ENCODE data around the gene PSPH.

The PSPH gene

DNA sequence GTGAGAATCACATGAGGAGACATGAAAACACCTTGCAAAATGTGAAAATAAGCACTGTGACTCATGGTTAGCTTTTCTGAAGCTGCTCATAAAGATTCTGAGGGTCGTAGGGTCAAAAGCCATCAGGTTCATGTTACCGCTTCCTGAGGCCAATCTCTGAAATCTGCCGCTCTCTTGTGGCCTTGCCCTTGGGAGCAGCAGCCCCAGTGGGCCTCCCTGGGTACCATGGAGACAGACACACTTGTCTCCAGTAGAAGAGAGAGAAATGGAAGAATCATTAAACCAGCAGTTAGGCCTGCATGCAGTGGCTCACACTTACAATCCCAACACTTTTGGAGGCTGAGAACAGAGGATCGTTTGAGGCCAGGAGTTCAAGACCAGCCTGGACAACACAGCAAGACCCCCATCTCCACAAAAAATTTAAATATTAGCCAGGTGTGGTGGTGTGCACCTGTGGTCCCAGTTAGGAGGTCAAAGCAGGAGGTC is 44.0 kb downstream of the PSPH start:
- no peak for DNase-seq (ENCODE audit: low read depth in 2 of 2)

DNA sequence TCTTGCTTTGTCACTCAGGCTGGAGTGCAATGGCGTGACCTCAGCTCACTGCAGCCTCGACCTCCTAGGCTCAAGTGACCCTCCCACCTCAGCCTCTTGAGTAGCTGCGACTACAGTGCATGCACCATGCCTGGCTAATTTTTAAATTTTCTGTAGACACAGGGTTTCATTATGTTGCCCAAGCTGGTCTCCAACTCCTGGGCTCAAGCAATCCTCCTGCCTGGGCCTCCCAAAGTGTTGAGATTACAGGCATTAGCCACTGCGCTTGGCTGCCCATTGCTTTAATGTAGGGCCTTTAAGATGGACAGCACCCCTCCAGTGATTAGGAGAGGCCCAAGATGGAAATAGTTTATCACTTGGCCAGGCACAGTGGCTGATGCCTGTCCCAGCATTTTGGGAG is 47.5 kb downstream of the PSPH start:
- no peak for DNase-seq (ENCODE audit: low read depth in 2 of 2)

DNA sequence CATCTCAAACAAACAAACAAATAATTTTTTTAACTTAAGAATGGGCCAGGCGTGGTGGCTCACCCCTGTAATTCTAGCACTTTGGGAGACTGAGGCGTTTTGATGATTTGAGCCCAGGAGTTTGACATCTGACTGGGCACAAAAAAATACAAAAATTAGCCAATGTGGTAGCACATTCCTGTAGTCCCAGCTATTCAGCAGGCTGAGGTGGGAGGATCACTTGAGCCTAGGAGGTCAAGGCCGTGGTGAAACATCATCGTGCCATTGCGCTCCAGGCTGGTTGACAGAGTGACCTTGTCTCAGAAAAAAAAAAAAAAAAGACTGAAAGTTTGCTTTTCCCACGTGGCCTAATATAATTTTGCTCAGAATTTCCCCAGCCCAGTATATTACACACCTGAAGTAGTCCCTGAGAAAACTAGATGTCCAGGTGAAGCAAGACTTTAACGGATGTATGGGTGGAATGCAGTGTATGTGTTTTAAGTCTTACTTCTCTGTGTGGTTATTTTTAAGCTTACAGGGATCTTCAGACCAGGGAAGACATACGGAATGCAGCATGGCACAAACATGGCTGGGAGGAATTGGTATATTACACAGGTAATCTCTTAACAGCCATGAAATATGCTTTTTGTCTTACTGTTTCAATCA is 54.3 kb downstream of the PSPH start:
- DNase-seq (ENCODE audit: low read depth in 2 of 2), result no peak

DNA sequence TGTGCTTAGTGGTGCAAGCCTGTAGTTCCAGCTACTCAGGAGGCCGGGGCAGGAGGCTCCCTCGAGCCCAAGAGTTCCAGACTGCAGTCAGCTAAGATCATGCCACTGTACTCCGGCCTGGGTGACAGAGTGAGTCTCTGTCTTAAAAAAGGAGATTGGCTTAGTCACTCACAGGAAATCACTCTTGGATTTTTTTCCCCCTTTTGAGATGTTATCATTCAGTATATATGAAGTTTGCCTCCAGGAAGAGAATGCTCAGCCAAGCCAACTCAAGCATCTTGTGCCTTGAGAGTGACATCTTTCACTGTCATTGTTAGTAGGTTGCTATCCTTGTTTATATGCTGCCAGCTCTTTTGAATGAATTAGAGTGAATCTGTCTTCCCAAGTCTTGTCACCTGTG is 58.9 kb downstream of the PSPH start:
- DNase-seq (ENCODE audit: low read depth in 2 of 2), result no peak

DNA sequence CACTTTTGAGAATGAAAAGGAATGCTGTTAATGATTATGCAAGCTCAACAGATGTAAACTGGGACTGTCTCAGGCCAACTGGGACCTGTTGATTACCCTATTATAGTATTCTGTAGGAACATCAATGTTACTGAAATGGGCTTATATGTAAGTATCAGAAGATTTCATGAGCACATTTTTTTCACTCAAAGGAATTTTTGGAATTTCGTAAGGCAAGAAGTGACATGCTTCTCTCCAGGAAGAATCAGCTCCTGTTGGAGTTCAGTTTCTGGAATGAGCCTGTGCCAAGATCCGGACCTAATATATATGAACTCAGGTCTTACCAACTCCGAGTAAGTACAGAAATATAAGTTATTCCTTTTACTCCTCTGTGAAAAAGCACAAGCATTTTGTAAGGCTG is 67.7 kb downstream of the PSPH start:
- DNase-seq (ENCODE audit: low read depth in 2 of 2), result no peak

DNA sequence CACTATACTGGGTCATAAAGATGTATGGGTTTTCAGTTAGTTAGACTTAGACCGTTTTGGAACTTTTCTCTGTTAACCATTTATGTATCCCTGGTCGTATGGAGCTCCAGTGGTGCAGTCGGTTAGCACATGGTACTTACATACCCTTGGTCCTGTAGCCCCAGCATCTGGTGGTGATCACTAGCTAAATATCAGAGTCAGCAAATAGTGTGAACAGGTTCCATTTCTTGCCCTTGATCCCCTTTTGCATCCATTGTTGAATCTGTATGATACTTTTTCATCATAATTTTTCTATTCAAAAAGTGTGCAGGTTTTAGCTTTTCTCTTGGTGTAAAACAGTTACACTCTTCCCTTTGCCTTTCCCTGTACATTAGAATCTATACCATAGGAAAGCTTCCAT is 71.0 kb downstream of the PSPH start:
- no peak for DNase-seq (ENCODE audit: low read depth in 2 of 2)

DNA sequence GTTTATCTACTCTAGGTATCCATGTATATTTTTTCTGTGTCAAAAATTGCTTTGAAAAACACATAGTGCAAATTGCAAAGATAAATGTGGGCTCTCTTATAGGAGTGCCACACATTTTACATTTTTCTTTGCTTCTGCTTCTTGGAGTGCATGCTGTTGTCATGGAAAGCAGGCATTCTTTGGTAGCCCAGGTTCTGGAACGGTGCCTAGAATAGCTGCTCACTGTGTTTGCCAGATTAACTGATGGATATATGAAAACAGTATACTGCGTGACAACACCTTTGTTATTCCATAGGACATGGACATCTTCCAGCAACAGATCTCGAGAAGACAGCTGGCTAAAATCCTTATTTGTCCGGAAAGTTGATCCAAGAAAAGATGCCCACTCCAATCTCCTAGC is 73.4 kb downstream of the PSPH start:
- DNase-seq (ENCODE audit: low read depth in 2 of 2), result no peak

DNA sequence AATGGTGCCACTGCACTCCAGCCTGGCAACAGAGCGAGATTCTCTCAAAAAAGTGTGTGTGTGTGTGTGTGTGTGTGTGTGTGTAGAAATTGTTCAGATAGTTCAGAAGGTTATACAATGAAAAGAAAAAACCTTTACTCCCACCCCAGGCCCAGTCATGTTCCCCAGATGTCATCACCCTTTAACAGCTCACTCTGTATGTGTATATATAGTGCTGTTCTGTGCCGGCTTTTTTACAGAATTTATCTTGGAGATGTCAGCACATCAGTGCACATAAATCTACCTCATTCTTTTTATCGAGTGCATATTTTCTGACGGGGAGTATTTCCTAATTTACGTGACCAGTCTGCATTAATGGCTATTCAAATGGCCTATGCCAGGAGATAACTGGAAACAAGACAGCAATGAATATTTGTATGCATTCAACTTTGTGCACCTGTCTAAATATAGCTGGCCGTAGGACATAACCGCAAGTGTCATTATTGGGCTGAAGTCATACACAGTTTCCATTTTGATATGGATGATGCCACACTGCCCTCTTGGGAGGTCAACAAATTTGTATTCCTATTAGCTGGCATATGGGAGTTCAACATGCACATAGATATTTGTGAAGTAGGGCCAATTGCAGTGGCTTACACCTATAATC is 75.1 kb downstream of the PSPH start:
- no peak for DNase-seq (ENCODE audit: low read depth in 2 of 2)

DNA sequence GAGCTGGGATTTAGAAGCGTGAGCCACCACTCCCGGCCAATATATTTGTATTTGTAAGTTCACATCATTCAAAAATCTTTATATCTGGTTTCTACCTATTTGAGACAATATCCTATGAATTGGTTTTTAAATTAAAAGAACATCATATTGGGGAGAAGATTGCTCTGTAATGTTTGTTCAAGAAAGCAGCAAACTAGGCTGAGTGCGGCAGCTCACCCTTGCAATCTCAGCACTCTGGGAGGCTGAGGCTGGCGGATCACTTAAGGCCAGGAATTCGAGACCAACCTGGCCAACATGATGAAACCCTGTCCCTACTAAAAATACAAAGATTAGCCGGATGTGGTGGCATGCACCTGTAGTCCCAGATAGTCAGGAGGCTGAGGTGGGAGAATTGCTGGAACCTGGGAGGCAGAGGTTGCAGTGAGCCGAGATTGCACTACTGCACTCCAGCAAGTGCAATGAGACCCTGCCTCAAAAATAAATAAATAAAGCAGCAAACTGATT is 77.4 kb downstream of the PSPH start:
- DNase-seq (ENCODE audit: low read depth in 2 of 2), result no peak

DNA sequence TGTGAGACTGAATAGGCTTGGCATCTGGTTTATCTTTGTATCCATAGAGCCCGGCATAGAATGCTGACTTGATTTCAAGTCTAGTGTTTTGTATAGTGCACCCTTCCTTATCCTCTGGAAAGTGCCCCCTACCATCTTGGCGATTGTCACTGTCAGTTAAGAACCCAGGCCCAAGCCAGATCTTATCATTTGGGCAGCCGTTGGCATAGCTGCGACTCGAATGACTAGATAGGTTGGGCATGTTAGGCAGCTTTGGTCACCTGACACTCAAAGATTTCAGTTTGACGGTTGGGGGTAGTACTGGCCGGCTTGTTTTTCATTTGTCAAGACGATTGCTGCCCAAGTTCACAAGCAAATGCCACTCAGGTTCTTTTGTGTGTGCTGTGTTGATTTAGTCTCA is 80.3 kb downstream of the PSPH start:
- no peak for DNase-seq (ENCODE audit: low read depth in 2 of 2)

DNA sequence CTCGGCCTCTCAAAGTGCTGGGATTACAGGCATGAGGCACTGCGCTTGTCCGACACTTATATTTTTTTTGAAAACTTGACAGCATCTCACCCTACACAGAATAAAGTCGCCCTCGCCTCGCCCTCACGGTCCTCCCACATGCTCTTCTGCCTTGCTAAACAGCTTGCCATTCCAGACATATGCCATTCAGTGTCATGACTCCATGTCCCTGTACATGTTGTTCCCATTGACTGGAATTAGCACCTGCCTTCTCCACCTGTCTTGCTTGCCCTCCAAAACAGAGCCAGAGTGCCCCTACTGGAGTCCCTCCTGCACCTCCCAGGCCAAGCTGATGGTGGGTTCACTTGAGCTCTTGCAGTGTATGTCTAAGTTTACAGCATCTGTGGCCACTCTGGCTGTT is 80.7 kb downstream of the PSPH start:
- DNase-seq (ENCODE audit: low read depth in 2 of 2), result no peak

DNA sequence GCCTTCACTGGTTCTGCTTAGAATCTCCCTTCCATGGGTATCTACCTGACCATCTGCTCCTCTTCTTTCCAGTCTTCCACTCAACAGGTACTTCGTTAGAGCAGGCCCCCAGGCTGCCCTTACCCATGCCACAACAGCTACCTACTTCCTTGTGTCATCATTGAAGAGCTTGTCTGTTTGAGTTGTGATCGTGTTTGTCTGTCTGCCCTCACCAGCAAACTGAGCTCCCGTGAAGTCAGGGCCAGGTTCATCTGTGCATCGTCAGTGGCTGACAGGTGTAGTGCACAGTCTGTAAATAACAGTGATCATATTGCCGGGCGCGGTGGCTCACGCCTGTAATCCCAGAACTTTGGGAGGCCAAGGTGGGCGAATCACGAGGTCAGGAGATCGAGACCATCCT is 81.9 kb downstream of the PSPH start:
- no peak for DNase-seq (ENCODE audit: low read depth in 2 of 2)

DNA sequence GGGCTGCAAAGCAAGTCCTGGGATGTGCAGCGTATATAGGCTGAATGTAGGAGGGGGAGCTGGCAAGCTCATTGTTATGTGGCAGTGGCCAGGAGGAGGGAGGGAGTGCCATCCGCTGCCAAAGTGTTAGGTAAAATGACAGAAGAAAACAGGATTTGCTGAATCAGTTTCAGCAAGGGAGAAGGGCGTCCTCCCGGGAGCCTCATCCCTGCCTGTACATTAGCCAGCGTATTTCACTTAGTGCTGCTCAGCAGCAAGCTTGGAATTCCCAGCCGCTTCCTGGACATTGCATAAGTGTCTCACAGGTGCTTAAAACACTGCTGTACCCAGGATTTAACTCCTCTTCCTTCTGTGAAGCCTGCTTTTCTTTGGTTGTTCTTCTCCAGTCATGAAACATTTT is 84.4 kb downstream of the PSPH start:
- no peak for DNase-seq (ENCODE audit: low read depth in 2 of 2)

DNA sequence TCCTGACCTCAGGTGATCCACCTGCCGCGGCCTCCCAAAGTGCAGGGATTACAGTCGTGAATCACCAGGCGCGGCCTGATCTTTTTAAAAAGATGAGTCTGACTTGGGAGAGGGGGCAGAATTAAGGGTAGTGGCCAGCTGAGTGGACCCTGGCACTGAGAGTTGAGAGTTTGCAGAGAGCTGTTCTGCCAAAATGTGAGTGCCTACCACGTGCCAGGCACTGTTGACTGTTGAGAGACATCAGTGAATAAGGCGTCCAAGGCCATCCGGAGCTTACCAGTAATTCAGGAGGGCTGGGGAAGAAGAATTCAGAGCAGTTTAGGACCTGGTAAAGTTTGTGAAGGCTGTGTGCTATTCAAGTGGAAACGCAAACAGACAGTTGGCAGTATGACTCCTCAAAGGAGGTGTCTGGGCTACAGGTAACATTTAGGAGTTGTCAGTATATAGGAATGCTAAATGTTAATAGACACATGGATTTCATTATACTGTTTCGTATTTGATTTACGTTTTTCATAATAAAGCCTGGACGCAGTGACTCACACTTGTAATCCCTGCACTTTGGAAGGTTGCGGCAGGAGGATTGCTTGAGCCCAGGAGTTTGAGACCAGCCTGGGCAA is 85.3 kb downstream of the PSPH start:
- DNase-seq (ENCODE audit: low read depth in 2 of 2), result no peak

DNA sequence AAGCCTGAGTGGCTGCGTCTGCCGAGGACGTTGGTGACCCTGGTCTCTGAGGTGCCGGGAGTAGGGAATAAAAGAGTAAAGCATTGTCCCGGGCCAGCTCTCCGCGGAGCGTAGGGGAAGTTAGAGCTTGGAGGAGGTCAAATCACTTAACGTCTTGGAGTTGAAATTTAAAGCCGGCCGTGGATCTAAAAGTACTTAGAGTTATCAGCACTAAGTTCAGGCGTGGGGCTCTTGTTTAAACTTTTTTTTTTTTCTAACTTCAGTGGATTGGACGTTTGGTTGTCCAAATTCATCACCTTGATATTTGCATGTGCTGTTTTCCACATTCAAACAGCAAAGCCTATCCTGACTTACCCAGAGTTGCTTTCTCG is 86.2 kb downstream of the PSPH start:
- no peak for DNase-seq (ENCODE audit: low read depth in 2 of 2)

DNA sequence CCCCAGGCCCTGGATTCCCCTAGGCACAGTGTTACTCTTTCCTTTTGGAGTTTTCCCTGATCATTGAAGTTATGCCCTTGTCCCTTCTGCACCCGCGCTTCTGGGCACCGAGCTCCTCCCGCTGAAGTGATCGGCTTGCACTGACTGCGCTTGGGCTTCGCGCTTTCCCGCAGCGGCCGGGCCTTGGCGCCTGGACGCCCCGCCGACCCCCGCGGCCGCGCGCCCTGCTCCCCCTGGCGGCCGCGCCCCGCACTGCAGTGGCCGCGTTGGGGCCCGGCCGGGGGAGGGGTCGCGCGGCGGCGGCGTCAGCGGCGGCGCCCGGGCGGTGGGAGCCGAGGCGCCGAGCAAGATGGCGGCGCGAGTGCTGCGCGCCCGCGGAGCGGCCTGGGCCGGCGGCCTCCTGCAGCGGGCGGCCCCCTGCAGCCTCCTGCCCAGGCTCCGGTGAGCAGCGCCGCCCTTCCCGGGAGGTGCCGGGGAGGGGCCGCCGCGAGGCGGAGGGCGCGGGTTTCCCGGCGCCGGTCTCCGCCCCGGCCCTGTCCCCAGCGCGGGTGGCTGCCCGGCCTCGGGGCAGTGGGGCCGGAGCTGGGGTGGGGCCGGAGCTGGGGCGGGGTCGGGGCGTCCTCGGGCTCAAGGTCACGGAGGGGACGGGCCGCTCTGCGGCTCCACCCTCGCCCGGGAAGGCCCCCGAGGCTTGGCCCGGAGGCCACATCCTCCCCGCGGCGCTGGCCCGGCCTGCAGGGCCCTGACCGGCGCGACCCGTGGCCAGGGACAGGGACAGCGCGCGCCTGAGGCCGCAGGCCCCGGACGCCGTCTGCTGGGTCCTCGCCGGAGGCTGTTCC is 86.8 kb downstream of the PSPH start, which contains the start of gene NIPSNAP2:
TSS of gene NIPSNAP2 (plus strand) at position 325 of the 839 bp plus-strand sequence. CDS start at position 350, 25 bp downstream.
- DNase-seq (ENCODE audit: low read depth in 2 of 2), result peak; percentile 25 to 32

DNA sequence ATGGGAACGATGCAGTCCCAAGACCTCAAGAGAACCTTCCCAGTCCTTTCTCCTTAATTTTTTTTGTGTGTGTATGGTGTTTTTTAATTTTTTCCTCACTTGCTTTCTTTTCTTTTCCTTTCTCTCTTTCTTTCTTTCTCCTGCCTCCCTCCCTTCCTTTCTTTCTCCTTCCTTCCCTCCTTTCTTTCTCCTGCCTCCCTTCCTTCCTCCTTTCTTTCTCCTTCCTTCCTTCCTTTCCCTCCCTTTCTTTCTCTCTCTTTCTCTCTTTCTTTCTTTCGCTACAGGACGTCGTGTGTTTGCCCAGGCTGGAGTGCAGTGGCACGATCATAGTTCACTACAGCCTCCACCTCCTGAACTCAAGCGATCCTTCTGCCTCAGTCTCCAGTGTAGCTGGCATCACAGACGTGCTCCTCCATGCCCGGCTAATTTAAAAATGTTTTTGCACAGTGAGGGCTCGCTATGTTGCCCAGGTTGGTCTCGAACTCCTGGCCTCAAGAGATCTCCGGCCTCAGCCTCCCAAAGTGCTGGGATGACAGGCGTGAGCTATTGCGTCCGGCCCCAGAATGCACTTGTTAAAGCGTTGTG is 87.6 kb downstream of the PSPH start:
- no peak for DNase-seq (ENCODE audit: low read depth in 2 of 2)

DNA sequence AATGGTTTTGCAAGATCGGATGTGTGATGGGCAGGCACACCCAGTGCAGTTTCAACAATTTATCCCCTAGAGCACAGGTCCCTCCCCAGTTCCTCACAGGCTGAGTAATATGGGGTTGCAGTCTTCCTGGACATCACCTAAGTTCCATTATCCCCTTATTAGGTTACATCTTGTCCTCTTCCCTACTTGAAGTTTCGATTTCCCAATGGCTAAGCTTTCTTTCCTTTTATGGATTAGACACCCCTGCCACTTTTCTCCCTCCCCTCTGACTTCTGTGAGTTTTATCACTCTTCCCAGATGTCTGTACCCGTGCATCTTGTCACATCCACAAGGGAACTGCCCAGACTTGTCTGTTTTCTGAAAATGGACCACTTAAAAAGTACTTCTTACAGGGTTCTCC is 89.2 kb downstream of the PSPH start:
- DNase-seq (ENCODE audit: low read depth in 2 of 2), result no peak
